ENCODE results near the gene SPATA31C2.

The SPATA31C2 gene

DNA sequence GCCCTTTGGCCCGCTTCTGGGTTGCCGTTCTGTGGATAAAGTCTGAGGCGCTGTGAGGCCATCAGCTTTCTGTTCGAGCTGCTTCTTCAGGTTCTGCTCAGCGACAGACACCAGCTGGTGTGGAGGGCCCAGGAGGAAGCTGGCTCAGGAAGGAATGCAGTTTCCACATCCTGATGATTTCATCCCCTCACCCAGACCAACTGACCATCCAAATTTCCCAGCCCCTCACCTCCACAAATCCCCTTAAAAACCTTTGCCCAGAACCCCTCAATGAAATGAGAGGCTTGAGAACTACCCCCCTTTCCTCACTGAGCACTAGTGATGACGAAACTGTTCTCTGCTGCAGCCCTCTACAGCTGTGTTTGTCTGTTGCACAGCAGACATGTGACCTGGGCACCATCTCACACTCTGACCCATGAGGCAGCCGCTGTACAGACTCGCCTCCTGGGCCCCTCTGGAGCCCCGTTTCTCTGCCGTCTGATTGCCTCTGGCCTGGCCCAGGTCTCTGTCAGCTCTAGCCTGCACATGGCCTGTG lies 45.4 kb downstream of the SPATA31C2 start:
- ATAC-seq = no peak
- TF ChIP-seq, protein P1, sequence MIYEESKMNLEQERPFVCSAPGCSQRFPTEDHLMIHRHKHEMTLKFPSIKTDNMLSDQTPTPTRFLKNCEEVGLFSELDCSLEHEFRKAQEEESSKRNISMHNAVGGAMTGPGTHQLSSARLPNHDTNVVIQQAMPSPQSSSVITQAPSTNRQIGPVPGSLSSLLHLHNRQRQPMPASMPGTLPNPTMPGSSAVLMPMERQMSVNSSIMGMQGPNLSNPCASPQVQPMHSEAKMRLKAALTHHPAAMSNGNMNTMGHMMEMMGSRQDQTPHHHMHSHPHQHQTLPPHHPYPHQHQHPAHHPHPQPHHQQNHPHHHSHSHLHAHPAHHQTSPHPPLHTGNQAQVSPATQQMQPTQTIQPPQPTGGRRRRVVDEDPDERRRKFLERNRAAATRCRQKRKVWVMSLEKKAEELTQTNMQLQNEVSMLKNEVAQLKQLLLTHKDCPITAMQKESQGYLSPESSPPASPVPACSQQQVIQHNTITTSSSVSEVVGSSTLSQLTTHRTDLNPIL (CRISPR knock-in tag; IDR thresholded peaks at IDR 0.05; ENCODE audit: low read depth) = no peak
- no peak for TF ChIP-seq SNAI2 (CRISPR knock-in tag; IDR thresholded peaks at IDR 0.05)
- no peak for TF ChIP-seq BACH2 (CRISPR knock-in tag; IDR thresholded peaks at IDR 0.05; ENCODE audit: borderline replicate concordance)
- TF ChIP-seq GLIS3 (CRISPR knock-in tag; IDR thresholded peaks at IDR 0.05) = no peak
- TF ChIP-seq, protein P2, sequence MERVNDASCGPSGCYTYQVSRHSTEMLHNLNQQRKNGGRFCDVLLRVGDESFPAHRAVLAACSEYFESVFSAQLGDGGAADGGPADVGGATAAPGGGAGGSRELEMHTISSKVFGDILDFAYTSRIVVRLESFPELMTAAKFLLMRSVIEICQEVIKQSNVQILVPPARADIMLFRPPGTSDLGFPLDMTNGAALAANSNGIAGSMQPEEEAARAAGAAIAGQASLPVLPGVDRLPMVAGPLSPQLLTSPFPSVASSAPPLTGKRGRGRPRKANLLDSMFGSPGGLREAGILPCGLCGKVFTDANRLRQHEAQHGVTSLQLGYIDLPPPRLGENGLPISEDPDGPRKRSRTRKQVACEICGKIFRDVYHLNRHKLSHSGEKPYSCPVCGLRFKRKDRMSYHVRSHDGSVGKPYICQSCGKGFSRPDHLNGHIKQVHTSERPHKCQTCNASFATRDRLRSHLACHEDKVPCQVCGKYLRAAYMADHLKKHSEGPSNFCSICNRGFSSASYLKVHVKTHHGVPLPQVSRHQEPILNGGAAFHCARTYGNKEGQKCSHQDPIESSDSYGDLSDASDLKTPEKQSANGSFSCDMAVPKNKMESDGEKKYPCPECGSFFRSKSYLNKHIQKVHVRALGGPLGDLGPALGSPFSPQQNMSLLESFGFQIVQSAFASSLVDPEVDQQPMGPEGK (CRISPR knock-in tag; IDR thresholded peaks at IDR 0.05; ENCODE audit: borderline replicate concordance) = no peak
- TF ChIP-seq, protein P3, sequence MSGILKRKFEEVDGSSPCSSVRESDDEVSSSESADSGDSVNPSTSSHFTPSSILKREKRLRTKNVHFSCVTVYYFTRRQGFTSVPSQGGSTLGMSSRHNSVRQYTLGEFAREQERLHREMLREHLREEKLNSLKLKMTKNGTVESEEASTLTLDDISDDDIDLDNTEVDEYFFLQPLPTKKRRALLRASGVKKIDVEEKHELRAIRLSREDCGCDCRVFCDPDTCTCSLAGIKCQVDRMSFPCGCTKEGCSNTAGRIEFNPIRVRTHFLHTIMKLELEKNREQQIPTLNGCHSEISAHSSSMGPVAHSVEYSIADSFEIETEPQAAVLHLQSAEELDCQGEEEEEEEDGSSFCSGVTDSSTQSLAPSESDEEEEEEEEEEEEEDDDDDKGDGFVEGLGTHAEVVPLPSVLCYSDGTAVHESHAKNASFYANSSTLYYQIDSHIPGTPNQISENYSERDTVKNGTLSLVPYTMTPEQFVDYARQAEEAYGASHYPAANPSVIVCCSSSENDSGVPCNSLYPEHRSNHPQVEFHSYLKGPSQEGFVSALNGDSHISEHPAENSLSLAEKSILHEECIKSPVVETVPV (CRISPR knock-in tag; IDR thresholded peaks at IDR 0.05) = no peak
- no peak for TF ChIP-seq ZFP3 (CRISPR knock-in tag; IDR thresholded peaks at IDR 0.05)
- no peak for TF ChIP-seq ARNTL (CRISPR knock-in tag; IDR thresholded peaks at IDR 0.05; ENCODE audit: borderline replicate concordance, low read depth)
- TF ChIP-seq ZFP30 (CRISPR knock-in tag; IDR thresholded peaks at IDR 0.05) = no peak
- no peak for TF ChIP-seq ESRRG (CRISPR knock-in tag; IDR thresholded peaks at IDR 0.05)

DNA sequence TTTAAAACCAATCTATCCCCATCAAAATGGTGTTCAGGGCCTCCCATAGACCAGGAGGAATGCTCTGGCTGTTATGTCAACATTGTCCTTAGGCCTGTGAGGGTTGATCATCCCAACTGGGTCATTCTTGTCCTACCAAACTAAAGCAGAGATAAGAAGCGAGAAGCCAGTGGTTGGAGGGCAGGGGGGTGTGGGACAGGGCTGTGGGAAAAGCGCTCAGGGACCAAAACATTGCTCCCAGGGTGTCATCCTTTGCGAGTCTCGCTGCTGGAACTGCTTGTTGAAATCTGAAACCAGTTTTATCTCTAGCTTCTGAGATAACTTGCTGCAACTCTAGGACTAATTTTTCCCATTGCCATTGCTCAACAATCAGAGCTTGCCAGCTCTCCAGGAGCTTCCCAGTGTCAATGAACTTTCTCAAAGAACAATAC lies 48.1 kb downstream of the SPATA31C2 start:
- TF ChIP-seq GLIS3 (CRISPR knock-in tag; IDR thresholded peaks at IDR 0.05) (no peak), CSDC2 (CRISPR knock-in tag; IDR thresholded peaks at IDR 0.05) (no peak), ESRRG (CRISPR knock-in tag; IDR thresholded peaks at IDR 0.05) (no peak), ARNTL (CRISPR knock-in tag; IDR thresholded peaks at IDR 0.05; ENCODE audit: borderline replicate concordance, low read depth) (no peak), ZC3H10 (CRISPR knock-in tag; IDR thresholded peaks at IDR 0.05) (no peak), BACH2 (CRISPR knock-in tag; IDR thresholded peaks at IDR 0.05; ENCODE audit: borderline replicate concordance) (no peak), PPARA (CRISPR knock-in tag; IDR thresholded peaks at IDR 0.05; ENCODE audit: borderline replicate concordance) (no peak), RARB (CRISPR knock-in tag; IDR thresholded peaks at IDR 0.05) (no peak), ZNF70 (CRISPR knock-in tag; IDR thresholded peaks at IDR 0.05) (no peak), ZFP3 (CRISPR knock-in tag; IDR thresholded peaks at IDR 0.05) (no peak), OSR1 (CRISPR knock-in tag; IDR thresholded peaks at IDR 0.05) (no peak), ISL1 (CRISPR knock-in tag; IDR thresholded peaks at IDR 0.05) (no peak), ZNF8 (CRISPR knock-in tag; IDR thresholded peaks at IDR 0.05) (no peak), TOX (CRISPR knock-in tag; IDR thresholded peaks at IDR 0.05; ENCODE audit: borderline replicate concordance) (no peak)
- TF ChIP-seq, protein P1 (CRISPR knock-in tag; IDR thresholded peaks at IDR 0.05; ENCODE audit: low read depth) = no peak
- TF ChIP-seq, protein P3 (CRISPR knock-in tag; IDR thresholded peaks at IDR 0.05) = no peak
- TF ChIP-seq, protein P2 (CRISPR knock-in tag; IDR thresholded peaks at IDR 0.05; ENCODE audit: borderline replicate concordance) = no peak
- TF ChIP-seq, protein P4, sequence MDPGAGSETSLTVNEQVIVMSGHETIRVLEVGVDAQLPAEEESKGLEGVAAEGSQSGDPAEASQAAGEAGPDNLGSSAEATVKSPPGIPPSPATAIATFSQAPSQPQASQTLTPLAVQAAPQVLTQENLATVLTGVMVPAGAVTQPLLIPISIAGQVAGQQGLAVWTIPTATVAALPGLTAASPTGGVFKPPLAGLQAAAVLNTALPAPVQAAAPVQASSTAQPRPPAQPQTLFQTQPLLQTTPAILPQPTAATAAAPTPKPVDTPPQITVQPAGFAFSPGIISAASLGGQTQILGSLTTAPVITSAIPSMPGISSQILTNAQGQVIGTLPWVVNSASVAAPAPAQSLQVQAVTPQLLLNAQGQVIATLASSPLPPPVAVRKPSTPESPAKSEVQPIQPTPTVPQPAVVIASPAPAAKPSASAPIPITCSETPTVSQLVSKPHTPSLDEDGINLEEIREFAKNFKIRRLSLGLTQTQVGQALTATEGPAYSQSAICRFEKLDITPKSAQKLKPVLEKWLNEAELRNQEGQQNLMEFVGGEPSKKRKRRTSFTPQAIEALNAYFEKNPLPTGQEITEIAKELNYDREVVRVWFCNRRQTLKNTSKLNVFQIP (CRISPR knock-in tag; IDR thresholded peaks at IDR 0.05; ENCODE audit: borderline replicate concordance, low read depth) = no peak
- no peak for ATAC-seq

Data from SK-N-SH treated with all-trans-retinoic acid at 6 μM for 48 hours (cell line).